ENCODE results near the gene FSIP1.
A peak's percentile ranks its signal among the peaks of the same experiment; 100 is the strongest.

The FSIP1 gene

DNA sequence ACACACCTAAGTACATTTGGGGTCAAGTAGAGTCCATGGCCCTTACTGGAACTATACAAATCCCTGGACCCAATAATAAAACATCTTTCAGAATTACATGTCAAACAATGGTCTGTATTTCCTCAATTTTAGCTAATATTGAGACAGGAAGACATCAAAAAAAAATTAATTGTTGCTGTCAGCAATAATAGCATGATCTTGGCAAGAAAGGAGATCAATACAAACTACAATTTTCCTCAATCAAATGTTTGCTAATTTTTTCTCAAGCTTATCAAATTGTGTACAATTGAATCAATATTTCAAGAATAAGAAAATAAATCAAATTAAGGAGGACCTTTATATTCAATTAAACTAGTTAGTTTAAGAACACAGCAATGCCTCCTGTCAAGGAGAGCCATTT, 62.6 kb downstream of the FSIP1 start:
- no peak for DNase-seq (ENCODE audit: low spot score)

DNA sequence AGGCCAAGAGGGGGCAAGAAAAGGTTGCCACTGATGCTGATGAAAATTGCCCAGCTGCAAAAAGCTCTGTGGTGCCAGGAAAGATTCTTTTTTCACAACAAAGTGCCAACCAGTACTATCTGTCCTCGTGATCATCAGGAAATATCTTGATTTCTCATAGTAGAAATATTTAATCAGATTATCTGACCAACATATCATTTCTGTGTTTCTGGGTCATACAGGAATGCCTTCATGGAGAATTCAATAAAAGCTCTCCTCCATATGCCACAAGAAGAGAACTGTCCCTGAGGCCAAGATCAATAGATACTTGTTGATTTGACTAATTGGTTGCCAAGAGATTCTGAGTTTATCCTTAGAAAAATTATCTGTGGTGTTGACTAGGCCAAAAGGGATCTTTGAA, 63.5 kb downstream of the FSIP1 start:
- DNase-seq (ENCODE audit: low spot score), result no peak

DNA sequence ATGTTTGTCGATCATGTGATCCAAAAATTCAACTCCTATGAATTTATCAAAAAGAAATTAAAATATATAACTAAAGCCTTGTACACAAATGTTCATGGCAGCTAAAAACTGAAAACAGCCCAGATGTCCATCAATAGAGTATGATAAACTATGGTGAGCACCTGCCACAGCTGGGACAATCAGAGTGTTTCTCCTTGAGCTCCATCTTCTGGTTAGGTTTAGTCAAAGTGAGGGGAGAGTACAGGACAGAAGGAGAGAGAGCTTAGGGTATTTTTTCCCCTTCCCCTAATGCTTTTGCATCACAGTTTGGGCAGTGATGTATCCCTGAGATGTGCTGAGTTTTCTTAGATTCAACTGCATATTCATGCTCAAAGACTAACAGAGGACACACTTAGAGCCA, 65.5 kb downstream of the FSIP1 start:
- no peak for DNase-seq (ENCODE audit: low spot score)

DNA sequence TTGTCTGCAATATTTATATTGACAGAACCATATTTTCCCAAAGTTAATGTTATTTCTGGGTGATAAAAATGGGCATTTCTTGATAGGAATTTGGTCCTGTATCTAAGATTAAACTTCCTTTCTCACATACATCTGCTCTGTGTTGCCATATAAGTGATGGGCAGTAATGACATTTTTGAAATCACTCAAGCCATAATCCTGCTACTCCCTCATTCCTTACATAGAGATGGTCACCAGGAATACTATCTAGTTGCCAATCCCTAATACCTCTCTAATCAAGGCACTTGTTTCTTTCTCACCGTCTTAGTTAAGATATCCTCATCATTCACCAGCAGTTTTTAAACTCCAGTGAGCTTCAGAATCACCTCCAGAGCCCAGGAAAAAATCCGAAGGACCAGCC, 68.4 kb downstream of the FSIP1 start:
- no peak for DNase-seq (ENCODE audit: low spot score)

DNA sequence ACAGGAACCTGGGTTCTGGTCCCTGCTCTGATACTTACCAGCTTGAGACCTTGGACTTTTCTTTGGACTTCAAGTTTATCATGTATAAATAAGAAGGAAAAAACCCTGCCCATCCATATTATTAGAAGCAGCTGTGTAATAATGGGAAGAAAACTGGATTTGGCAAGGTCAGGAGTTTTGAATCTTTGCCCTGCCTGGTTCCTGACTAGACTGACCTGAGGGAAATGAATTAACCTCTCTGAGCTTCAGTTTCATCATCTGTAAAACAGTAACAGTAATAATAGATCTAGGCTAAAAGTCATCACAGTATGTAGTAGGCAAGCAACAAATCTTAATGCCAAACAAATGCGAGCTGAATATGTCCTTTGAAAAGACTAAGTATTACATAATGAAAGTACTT, 68.8 kb downstream of the FSIP1 start:
- no peak for DNase-seq (ENCODE audit: low spot score)

DNA sequence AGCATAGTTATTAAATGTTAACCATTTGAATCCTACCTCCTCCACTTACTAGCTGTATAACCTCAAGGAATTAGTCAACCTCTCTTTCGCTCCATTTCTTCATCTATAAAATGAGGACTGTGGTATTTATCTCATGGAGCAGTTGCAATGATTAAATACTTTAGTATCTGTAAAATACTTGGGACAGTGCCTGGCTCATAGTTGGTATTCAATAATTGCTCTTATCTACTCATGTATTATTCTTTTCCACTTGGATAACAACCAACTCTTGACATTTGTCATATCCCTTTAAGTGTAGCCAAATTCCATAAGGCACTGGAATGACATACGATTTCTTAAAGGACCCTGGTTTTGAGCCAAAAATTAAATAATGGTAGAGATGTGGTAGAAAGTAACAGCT, 72.0 kb downstream of the FSIP1 start:
- DNase-seq (ENCODE audit: low spot score), result no peak

DNA sequence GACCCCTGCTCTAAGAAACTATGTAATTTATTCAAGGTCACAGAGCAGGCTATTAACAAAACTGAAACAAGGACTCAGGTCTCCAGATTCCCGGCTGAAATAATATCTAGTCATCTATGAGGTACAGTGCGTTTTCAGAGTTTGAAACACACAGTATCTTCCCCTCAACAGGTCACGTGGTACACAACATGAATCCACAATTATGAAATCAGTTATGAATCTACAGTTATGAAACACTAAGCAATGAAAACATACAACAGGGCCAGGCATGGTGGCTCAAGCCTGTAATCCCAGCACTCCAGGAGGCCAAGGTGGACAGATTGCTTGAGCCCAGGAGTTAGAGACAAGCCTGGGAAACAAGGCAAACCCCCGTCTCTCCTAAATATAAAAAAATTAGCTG, 72.7 kb downstream of the FSIP1 start:
- no peak for DNase-seq (ENCODE audit: low spot score)

DNA sequence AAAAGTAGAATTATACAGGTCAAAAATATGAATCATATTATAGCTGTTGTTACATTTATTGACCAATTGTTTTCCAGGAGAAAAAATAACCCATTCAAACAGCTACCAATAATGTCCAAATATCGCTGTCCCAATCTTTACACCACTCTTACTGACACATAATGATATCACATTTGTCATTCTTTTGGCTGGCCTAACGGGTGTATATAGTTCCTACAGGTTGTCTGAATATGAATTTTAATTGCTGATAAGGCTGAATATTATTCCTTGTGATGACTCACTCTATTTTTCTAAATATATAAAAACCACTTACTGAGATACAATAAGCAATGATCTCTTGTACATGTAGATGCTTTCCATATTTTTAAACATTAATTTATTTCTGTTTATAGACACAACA, 76.4 kb downstream of the FSIP1 start:
- no peak for DNase-seq (ENCODE audit: low spot score)

DNA sequence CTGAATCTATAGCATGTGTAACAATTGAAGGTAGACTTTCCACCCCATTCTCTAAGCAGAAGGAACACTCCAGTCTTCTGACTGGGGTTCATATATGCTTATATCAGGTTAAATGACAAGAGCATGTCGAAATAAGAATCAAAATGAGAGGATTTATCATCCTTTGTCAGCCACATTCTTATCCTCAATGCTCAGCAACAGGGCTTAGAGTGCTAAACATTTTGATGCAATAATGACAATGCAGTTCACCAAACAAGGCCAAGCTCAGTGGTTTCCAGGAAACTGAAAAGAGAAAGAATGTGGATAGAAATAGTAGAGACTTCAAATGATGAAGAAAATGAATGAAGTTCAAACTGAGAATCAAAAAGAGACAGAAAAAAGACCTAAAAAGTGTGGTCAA, 78.0 kb downstream of the FSIP1 start:
- no peak for DNase-seq (ENCODE audit: low spot score)

DNA sequence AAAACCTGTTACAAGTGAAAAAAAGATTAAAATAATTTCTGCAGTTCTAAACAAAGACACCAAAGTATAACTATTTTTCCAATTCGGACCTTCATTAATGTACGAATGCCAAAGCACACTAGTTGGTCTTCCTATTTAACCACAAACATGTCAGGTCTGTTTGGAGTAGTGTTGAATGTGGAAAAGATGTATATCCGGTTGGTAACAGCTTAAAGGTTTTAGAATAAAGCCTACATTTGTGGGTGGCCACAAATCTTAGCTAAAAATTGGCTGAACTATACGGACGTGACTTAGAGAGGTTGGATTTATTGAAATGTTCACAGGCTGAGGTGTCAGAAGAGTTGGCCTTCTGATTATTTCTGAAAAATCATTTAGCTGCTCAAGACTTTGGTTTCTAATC, 78.4 kb downstream of the FSIP1 start:
- no peak for DNase-seq (ENCODE audit: low spot score)

DNA sequence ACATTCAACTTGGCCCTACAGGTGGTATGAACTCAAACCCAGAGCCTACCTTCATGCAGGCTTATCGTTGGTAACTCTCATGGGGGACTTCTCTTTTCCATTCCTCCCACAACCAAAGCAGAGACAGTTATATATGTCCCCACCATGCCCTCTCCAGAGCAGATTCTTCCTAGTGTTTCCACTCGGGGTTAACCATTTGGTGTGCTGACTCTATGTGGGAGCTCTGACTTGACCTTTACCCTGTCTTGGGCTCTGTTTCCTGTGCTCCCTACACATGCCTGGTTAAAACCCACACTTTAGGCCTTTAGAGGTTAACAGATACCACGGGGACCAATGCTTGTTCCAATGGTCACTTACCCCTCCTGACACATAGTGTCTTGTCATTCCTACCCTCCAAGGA, 80.7 kb downstream of the FSIP1 start:
- DNase-seq (ENCODE audit: low spot score), result no peak

DNA sequence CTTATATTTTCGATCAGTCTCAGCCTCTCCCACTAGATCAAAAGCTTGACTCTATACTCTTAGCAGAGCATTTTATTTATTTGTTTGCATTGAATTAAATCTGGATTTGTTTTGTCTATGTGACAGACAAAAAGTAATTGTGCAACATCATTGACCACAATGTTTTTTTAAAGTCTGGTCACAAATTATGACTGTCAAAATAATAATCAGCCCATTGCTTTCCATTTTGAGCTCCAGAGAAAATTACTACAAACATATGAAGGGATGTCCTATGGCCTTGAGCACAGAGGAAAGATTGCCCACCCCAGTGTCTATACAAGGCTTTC, 82.3 kb downstream of the FSIP1 start:
- DNase-seq (ENCODE audit: low spot score), result no peak

DNA sequence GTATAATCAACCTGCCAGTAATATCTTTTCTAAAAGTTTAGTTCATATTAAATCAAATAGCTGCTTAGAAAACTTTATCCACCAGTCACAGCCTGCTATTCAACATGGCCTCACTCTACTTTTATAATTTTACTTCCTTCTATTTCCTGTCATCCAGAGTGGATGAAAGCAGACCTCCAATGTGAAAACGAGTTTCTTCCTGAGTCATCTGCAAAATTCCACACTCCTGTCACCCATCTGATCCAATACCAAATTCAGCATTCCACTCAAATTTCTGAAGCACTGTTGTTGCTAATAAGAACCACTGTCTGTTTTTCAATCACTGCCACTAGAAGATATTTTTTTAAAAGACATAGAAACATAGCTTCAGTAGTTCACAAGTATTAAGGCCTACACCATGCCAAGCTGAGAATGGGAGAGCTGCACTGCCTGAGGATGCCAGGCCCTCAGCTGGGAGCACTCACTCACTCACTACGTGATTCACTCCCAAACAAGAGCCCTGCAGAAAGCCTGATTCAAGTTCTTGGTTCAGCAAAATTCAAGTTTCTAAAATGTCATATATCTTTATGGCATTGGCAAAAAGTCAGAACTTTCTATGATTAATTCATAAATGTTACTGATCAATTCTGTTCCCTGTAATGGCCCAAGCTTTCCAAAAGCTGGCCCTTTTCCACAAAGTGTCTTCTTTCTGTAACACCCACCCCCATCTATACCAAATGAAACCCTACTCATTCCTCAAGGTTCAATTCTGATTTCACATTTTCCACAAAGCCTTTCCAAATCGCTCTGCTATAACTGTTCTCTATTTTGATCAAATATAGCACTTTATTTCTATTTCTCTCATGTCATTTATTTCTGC, 82.9 kb downstream of the FSIP1 start:
- no peak for DNase-seq (ENCODE audit: low spot score)

DNA sequence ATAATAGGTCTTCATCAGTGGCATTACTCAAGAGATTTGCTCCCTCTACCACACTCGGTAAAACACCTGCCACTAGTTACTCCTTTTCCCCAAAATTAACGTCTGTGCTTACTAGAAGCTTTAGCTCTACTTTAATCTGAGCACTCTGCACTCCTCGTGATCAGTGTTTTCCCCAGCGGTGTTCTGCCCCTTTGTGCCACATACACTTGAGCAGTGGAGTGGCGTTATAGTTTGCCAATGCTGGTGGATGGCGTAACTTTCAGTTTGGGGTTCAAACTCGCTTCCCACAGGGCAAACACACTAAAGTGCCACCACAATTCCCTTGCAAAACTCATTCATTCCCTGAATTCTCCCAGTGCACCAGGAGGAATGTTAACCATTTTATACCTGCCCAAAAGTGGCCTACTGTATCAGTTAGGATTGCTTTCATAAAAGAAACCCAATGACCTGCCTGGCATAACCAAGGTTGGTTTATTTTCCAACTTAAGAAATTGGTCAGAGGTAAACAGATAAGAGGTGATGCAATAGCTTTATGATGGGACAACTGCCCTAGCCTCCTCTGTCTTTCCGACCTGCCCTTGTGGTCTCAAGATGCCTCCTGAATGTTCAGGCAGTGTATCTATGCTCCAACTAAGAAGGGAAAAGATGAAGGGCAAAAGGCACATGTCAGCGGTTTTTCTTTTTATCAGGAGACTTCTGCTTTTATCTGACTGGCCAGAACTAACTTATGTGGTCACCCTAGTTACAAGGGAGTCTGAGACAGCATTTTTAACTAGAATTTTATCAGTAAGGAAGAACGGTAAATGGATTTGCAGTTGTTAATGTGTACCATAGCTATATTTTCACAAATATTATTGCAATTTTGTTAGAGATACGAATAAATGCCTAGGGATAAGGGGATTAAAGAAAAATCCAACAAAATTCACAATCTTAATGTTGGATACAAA, 83.9 kb downstream of the FSIP1 start:
- no peak for DNase-seq (ENCODE audit: low spot score)

DNA sequence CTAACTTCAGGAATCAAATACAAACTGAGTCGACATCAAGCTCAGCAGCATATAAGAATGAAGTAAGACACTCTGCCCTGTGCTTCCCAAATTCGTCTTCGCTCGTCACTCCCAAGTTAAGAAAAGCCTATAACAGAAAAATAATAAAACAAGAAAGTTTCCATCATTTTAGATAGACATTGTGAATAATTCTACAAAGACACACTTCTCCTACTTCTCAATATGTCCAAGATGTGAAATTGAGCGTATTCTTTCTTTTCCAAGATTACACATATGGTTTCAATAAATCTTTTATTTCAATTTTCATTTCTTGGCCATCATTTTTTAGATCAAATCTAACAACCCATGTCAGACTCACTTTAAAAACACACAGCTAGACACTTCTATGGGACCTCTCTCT, 85.1 kb downstream of the FSIP1 start:
- no peak for DNase-seq (ENCODE audit: low spot score)

DNA sequence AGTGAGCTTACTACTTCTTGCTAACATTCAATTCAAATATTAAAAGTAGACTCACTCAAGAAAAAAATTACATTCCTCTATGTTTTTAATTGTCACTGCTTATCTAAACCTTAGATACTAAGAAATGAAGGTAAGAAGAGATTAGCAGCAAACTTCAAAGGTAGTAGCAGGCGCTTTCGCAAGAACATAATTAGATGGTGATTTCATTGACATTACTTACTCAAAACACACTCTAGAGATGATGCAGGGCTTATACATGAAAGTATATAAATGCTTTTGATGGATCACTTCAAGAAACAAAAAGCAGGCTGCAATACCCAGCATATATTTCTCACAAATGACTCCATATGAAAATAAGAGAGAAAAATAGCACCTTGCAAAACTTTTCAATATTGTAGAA, 86.8 kb downstream of the FSIP1 start:
- no peak for DNase-seq (ENCODE audit: low spot score)

DNA sequence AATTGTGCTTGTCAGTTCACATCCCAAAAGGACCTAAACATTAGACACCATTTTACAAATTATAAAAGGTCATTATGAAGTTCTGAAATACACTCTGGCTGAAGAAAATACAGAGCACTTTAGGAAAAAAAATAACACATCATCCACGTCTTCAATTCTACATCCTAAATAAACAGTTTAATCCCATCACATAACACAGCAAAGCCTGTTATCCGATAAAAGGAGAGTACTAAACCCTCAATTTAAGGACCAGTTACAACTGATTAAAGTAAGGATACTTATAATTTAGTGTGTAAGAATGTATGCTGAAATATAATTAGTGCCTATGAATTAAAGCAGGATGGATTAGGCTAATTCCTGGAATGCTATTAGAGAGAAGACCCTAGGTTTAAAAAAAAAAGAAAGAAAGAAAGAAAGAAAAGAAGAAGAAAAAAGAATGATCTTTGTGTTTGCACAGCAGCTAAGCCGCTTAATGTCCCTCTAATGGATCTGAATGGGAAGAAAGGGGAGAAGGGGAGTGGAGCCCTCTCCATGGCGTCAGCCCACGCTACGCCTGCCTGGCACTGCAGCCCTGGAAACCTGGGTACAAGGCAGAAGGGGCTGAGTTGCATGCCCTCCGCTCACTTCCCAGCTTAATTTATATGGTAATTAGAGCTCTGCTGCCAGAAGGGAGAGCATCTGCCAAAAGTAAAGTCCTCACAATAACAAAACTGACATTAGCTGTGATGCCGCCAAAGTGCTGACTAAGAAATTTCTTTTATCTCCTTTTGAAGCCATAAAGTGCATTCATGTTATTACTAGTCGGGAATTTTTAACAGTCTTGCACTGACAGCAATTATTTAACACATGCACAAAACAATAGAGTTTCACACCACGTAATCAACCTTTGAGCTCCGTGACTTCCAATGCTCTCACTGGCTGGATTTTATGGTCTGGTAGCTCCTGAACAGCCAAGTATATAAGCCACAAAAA, 90.0 kb downstream of the FSIP1 start:
- no peak for DNase-seq (ENCODE audit: low spot score)

DNA sequence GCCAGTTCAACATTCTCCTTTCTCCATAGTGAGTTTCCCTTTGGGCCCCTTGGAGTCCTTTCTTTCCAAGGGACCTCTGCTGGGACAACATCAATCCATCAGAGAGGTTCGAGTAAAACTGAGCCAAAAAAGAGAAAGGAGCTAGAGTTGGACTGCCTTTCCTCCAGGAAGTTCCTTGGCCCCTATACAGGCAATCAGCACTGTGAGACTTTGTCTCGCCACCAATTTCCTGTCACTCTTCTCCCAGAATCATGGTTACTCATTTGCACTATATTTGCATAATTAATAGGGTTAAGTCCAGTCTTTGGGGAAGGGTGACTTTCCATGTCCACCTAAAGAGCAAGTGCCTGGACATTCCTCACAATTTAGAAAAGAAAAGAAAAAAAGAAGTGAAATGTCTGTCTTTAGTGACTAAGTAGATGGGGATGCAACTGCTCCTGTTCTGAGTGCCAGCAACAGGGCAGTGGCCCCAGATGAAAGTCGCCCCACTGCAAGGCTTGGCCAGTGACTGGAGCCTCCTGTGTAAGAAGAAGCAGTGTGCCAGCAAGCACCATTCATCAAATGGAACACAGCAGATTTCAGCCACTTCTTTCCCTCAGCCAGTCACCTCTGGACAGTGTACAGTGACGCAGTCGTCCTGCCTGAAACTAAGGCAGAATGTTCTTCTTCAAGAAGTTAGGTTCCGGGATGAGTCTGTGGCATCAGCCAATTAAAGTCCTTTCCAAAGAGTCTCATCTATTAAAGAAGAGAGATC, 91.6 kb downstream of the FSIP1 start:
- DNase-seq (ENCODE audit: low spot score), result no peak

DNA sequence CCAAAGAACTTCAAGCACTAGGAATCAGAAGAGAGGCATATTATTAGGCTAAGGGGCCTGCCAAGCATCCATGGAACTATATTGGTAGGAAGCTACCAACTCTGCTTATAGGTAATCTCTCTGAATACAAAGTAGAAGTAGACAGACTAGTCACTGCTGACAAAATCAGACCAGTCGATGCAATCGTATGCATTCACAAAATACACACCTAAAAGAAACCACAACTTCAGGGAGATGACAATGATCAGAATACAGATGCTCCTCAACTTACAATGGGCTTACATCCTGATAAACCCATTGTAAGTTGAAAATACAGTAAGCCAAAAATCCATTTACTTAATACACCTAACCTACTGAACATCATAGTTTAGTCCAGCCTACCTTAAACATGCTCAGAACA, 94.7 kb downstream of the FSIP1 start:
- DNase-seq (ENCODE audit: low spot score), result no peak

DNA sequence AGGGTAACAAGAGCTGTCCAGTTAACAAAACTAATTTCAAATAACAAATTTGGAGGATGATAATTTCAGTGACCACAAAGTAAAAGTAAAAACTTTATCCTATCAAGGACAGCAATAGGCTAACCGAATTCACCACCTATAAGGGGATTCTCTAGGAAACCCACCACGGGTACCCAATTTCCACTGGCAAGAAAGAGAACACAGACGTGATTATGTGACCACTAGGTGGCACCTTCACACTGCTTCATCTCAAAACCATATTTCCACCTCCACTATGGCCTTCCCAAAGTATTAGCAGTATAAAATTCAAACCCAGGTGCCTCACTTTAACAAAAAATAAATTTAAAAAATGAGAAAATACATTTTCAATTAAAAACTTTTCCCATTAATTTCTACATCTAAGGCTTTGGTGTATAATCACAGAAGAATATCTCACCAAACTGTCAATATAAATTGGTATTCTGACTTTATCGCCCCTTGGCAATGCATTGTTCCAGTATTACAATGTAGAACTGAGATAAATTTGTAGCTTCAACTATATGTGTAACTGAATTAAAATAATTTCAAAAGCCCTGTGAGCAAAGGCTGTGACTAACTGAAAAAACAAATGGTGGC, 96.5 kb downstream of the FSIP1 start:
- DNase-seq (ENCODE audit: low spot score), result peak; percentile 35

DNA sequence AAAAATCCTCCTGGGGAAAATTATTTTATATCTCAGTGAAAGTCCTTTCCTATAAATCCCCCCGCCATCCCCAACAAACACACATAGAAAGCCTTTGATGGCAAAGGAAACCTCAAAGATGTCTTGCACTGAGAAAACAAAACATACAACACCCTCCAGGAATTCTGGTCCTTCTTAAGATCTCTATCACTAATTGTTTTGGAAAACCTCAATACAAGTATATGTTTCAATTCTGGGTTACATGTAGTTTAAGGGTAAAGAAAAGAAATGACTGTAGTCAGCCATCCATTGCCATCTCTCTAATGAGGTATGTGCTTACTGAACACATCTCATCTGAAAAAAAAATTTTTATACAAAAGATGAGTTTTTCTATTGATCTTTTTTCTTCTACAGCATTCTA, 97.3 kb downstream of the FSIP1 start:
- no peak for DNase-seq (ENCODE audit: low spot score)
